HEK293 (cell line): ENCODE data around the gene TMEM126B.

ENCODE experiments used
- CTCF ChIA-PET: fragments of 350-600 bp; formaldehyde crosslinking; extraction: SDS; loops from one replicate; lab custom pipeline; 2021; ENCODE audit warnings: antibody characterized with exemption; lab: Yijun Ruan, JAX
- POLR2A ChIA-PET: fragments of 300-600 bp; formaldehyde crosslinking; extraction: SDS; loops from one replicate; lab custom pipeline; 2020; ENCODE audit warnings: antibody characterized with exemption, inconsistent platforms; lab: Yijun Ruan, JAX
- H3K27ac ChIP-seq: fragments of 200-500 bp; sonication (Bioruptor generic); 2 replicates; pipeline ENCODE4 v1.5.1; 2014; ENCODE audit warnings: low read depth, low read length, control low read depth, inconsistent platforms; ENCODE audit errors: extremely low read depth
- H3K36me3 ChIP-seq, 2 experiments: fragments of 200-500 bp in 1 of 2; sonication (Bioruptor generic) in 1 of 2; 1 replicate in 1 of 2; 2 replicates in 1 of 2; pipeline ENCODE4 v1.5.1; 2014 to 2017; ENCODE audit warnings: inconsistent platforms in 2 of 2, low read length in 2 of 2; ENCODE audit not compliant: control insufficient read depth in 2 of 2, insufficient read depth in 1 of 2
- H3K4me1 ChIP-seq: fragments of 200-500 bp; sonication (Bioruptor generic); 2 replicates; pipeline ENCODE4 v1.5.1; 2014; ENCODE audit warnings: mild to moderate bottlenecking, low read length, inconsistent platforms; ENCODE audit not compliant: control insufficient read depth, insufficient read depth
- H3K4me3 ChIP-seq: 2 replicates; pipeline ENCODE4 v1.5.1; 2011; ENCODE audit warnings: low read depth, mild to moderate bottlenecking, control low read depth, low read length, moderate library complexity
- H3K9me3 ChIP-seq: fragments of 200-500 bp; sonication (Bioruptor generic); 2 replicates; pipeline ENCODE4 v1.5.1; 2014; ENCODE audit warnings: low read depth, low read length, inconsistent platforms; ENCODE audit not compliant: control insufficient read depth, insufficient read depth
- BCL11A ChIP-seq: fragments of 450-650 bp; formaldehyde crosslinking; IDR thresholded peaks from 2 replicates; pipeline ENCODE4 v1.5.1; 2016; ENCODE audit warnings: low read depth, missing biosample characterization, missing genetic modification characterization
- BCL11B ChIP-seq: fragments of 450-650 bp; formaldehyde crosslinking; IDR thresholded peaks from 2 replicates; pipeline ENCODE4 v1.5.1; 2016; ENCODE audit warnings: low read depth, missing biosample characterization, missing genetic modification characterization
- HIC1 ChIP-seq: fragments of 450-650 bp; formaldehyde crosslinking; IDR thresholded peaks from 2 replicates; pipeline ENCODE4 v1.5.1; 2016; ENCODE audit warnings: missing biosample characterization, missing genetic modification characterization
- KLF17 ChIP-seq: fragments of 450-650 bp; formaldehyde crosslinking; IDR thresholded peaks from 2 replicates; pipeline ENCODE4 v1.5.1; 2016; ENCODE audit warnings: missing biosample characterization, missing genetic modification characterization
- PRDM6 ChIP-seq: fragments of 450-650 bp; formaldehyde crosslinking; IDR thresholded peaks from 2 replicates; pipeline ENCODE4 v1.5.1; 2017; ENCODE audit warnings: missing biosample characterization, missing genetic modification characterization
- SP3 ChIP-seq: fragments of 450-650 bp; formaldehyde crosslinking; IDR thresholded peaks from 2 replicates; pipeline ENCODE4 v1.5.1; 2016; ENCODE audit warnings: missing biosample characterization, missing genetic modification characterization
- WT1 ChIP-seq: fragments of 450-650 bp; formaldehyde crosslinking; IDR thresholded peaks from 2 replicates; pipeline ENCODE4 v1.5.1; 2016; ENCODE audit warnings: missing biosample characterization, missing genetic modification characterization
- YY2 ChIP-seq: fragments of 450-650 bp; formaldehyde crosslinking; IDR thresholded peaks from 2 replicates; pipeline ENCODE4 v1.5.1; 2016; ENCODE audit warnings: missing biosample characterization, missing genetic modification characterization
- ZBTB11 ChIP-seq: fragments of 450-650 bp; formaldehyde crosslinking; conservative IDR thresholded peaks from 2 replicates; pipeline ENCODE4 v1.5.1; 2016; ENCODE audit warnings: low read depth, missing biosample characterization, missing genetic modification characterization
- ZEB2 ChIP-seq: fragments of 450-650 bp; formaldehyde crosslinking; IDR thresholded peaks from 2 replicates; pipeline ENCODE4 v1.5.1; 2016; ENCODE audit warnings: missing biosample characterization, missing genetic modification characterization
- ZNF112 ChIP-seq: fragments of 450-650 bp; formaldehyde crosslinking; IDR thresholded peaks from 2 replicates; pipeline ENCODE4 v1.5.0; 2017; ENCODE audit warnings: missing biosample characterization, missing genetic modification characterization
- ZNF132 ChIP-seq: fragments of 450-650 bp; formaldehyde crosslinking; IDR thresholded peaks from 2 replicates; pipeline ENCODE4 v1.5.1; 2017; ENCODE audit warnings: missing biosample characterization, missing genetic modification characterization, borderline replicate concordance
- ZNF184 ChIP-seq: fragments of 450-650 bp; IDR thresholded peaks from 2 replicates; pipeline ENCODE4 v1.5.1; 2018; ENCODE audit warnings: missing biosample characterization, mild to moderate bottlenecking, missing genetic modification characterization
- ZNF585B ChIP-seq: fragments of 450-650 bp; formaldehyde crosslinking; IDR thresholded peaks from 2 replicates; pipeline ENCODE4 v1.5.1; 2016; ENCODE audit warnings: missing biosample characterization, missing genetic modification characterization
- ZNF600 ChIP-seq: fragments of 450-650 bp; formaldehyde crosslinking; IDR thresholded peaks from 2 replicates; pipeline ENCODE4 v1.5.1; 2016; ENCODE audit warnings: missing biosample characterization, missing genetic modification characterization
- ZNF776 ChIP-seq: fragments of 450-650 bp; formaldehyde crosslinking; IDR thresholded peaks from 2 replicates; pipeline ENCODE4 v1.5.0; 2017; ENCODE audit warnings: missing biosample characterization, missing genetic modification characterization, borderline replicate concordance
- ZNF837 ChIP-seq: fragments of 450-650 bp; formaldehyde crosslinking; IDR thresholded peaks from 2 replicates; pipeline ENCODE4 v1.5.1; 2016; ENCODE audit warnings: missing biosample characterization, missing genetic modification characterization
- TF ChIP-seq, protein P1 (sequence below): fragments of 450-650 bp; formaldehyde crosslinking; IDR thresholded peaks from 2 replicates; pipeline ENCODE4 v1.5.1; 2016; ENCODE audit warnings: missing biosample characterization, missing genetic modification characterization
- TF ChIP-seq, protein P2 (sequence below): fragments of 450-650 bp; formaldehyde crosslinking; IDR thresholded peaks from 2 replicates; pipeline ENCODE4 v1.5.1; 2016; ENCODE audit warnings: missing biosample characterization, missing genetic modification characterization

Gene TMEM126B

GRCh38 chr11:85661972-85662664 lies 33.7 kb downstream of the TMEM126B start:
- Histone ChIP-seq H3K36me3 (peaks cover 23 to 67% of the 10 kb centered on the region in 2 experiments; a peak in 2 of 3 replicates), H3K9me3 (no peaks in the 10 kb centered on the region), H3K27ac (no peak overlapping the region), H3K4me1 (no peaks in the 10 kb centered on the region), H3K4me3 (peak overlapping the region; percentile 91)
- ChIA-PET CTCF (no interaction called here), POLR2A (interaction anchor here (0.6 to 3.4 kb wide), 3 partner anchors 9 to 1193 kb away, joined by 3 to 16 read pairs (median 3); partner anchors contain the start of gene TMEM126B)
- TF ChIP-seq ZEB2 (no peak), ZNF112 (no peak), ZNF132 (tag by site-specific recombination) (no peak), PRDM6 (tag by site-specific recombination) (peak; percentile 49), HIC1 (tag by site-specific recombination) (no peak), BCL11A (no peak), BCL11B (no peak)
- TF ChIP-seq, protein P1, sequence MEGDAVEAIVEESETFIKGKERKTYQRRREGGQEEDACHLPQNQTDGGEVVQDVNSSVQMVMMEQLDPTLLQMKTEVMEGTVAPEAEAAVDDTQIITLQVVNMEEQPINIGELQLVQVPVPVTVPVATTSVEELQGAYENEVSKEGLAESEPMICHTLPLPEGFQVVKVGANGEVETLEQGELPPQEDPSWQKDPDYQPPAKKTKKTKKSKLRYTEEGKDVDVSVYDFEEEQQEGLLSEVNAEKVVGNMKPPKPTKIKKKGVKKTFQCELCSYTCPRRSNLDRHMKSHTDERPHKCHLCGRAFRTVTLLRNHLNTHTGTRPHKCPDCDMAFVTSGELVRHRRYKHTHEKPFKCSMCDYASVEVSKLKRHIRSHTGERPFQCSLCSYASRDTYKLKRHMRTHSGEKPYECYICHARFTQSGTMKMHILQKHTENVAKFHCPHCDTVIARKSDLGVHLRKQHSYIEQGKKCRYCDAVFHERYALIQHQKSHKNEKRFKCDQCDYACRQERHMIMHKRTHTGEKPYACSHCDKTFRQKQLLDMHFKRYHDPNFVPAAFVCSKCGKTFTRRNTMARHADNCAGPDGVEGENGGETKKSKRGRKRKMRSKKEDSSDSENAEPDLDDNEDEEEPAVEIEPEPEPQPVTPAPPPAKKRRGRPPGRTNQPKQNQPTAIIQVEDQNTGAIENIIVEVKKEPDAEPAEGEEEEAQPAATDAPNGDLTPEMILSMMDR (tag by site-specific recombination), result no peak
- TF ChIP-seq, protein P2, sequence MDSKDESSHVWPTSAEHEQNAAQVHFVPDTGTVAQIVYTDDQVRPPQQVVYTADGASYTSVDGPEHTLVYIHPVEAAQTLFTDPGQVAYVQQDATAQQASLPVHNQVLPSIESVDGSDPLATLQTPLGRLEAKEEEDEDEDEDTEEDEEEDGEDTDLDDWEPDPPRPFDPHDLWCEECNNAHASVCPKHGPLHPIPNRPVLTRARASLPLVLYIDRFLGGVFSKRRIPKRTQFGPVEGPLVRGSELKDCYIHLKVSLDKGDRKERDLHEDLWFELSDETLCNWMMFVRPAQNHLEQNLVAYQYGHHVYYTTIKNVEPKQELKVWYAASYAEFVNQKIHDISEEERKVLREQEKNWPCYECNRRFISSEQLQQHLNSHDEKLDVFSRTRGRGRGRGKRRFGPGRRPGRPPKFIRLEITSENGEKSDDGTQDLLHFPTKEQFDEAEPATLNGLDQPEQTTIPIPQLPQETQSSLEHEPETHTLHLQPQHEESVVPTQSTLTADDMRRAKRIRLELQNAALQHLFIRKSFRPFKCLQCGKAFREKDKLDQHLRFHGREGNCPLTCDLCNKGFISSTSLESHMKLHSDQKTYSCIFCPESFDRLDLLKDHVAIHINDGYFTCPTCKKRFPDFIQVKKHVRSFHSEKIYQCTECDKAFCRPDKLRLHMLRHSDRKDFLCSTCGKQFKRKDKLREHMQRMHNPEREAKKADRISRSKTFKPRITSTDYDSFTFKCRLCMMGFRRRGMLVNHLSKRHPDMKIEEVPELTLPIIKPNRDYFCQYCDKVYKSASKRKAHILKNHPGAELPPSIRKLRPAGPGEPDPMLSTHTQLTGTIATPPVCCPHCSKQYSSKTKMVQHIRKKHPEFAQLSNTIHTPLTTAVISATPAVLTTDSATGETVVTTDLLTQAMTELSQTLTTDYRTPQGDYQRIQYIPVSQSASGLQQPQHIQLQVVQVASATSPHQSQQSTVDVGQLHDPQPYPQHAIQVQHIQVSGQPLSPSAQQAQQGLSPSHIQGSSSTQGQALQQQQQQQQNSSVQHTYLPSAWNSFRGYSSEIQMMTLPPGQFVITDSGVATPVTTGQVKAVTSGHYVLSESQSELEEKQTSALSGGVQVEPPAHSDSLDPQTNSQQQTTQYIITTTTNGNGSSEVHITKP (tag by site-specific recombination), result no peak

- Histone ChIP-seq H3K4me1 (no peaks in the 10 kb centered on the region), H3K36me3 (peaks cover 14 to 56% of the 10 kb centered on the region in 2 experiments; a peak in 2 of 3 replicates), H3K4me3 (peak overlapping the region; percentile 91), H3K27ac (no peak overlapping the region), H3K9me3 (no peaks in the 10 kb centered on the region)
- ChIA-PET POLR2A (interaction anchor here (0.9 to 3.4 kb wide), 5 partner anchors 9 to 35 kb away, joined by 3 to 37 read pairs (median 4); partner anchors contain the start of genes TMEM126A and TMEM126B), CTCF (interaction anchor here (0.6 to 0.7 kb wide), 4 partner anchors 29 to 1107 kb away, joined by 3 to 5 read pairs (median 4); no protein-coding TSS in a partner anchor)
- TF ChIP-seq YY2, result no peak
- peak; percentile 88 for TF ChIP-seq ZNF600 (tag by site-specific recombination)
- TF ChIP-seq KLF17 (tag by site-specific recombination), result no peak
- TF ChIP-seq SP3 (tag by site-specific recombination), result no peak
- TF ChIP-seq ZNF585B (tag by site-specific recombination), result no peak
- TF ChIP-seq ZNF837 (tag by site-specific recombination), result no peak
- TF ChIP-seq ZNF776, result no peak
- peak; percentile 53; the same call in 1 of the 2 replicates for TF ChIP-seq ZBTB11 (tag by site-specific recombination)
- no peak for TF ChIP-seq ZNF184 (tag by site-specific recombination)
- TF ChIP-seq WT1 (tag by site-specific recombination), result no peak
These were observed 34.8 kb downstream of the TMEM126B start for GRCh38 chr11:85663080-85663752.
